ENCODE measurements around the gene FBXL3.

Gene FBXL3

DNA sequence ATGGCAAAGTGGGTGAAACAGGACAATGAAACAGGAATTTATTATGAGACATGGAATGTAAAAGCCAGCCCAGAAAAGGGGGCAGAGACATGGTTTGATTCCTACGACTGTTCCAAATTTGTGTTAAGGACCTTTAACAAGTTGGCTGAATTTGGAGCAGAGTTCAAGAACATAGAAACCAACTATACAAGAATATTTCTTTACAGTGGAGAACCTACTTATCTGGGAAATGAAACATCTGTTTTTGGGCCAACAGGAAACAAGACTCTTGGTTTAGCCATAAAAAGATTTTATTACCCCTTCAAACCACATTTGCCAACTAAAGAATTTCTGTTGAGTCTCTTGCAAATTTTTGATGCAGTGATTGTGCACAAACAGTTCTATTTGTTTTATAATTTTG lies 26.5 kb downstream of the FBXL3 start:
- no peaks in the 10 kb centered on the region for H3K4me1 ChIP-seq
- H3K9ac ChIP-seq, result no peak overlapping the region
- no peaks in the 10 kb centered on the region for H3K36me3 ChIP-seq (ENCODE audit: control insufficient read depth, insufficient read depth, low read length)
- no peak overlapping the region for H3K4me2 ChIP-seq (ENCODE audit: low read length)
- no peak overlapping the region for H2AFZ ChIP-seq
- H3K4me3 ChIP-seq (ENCODE audit: low read depth, low read length), result no peak overlapping the region
- no peak overlapping the region for H3K27ac ChIP-seq
- TF ChIP-seq, protein P1, sequence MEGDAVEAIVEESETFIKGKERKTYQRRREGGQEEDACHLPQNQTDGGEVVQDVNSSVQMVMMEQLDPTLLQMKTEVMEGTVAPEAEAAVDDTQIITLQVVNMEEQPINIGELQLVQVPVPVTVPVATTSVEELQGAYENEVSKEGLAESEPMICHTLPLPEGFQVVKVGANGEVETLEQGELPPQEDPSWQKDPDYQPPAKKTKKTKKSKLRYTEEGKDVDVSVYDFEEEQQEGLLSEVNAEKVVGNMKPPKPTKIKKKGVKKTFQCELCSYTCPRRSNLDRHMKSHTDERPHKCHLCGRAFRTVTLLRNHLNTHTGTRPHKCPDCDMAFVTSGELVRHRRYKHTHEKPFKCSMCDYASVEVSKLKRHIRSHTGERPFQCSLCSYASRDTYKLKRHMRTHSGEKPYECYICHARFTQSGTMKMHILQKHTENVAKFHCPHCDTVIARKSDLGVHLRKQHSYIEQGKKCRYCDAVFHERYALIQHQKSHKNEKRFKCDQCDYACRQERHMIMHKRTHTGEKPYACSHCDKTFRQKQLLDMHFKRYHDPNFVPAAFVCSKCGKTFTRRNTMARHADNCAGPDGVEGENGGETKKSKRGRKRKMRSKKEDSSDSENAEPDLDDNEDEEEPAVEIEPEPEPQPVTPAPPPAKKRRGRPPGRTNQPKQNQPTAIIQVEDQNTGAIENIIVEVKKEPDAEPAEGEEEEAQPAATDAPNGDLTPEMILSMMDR (IDR thresholded peaks at IDR 0.05), result no peak
- H3K79me2 ChIP-seq, result no peaks in the 10 kb centered on the region
- H3K9me3 ChIP-seq (ENCODE audit: control insufficient read depth, low read length), result no peaks in the 10 kb centered on the region
- no peaks in the 10 kb centered on the region for H3K27me3 ChIP-seq (ENCODE audit: control insufficient read depth, insufficient read depth, low read length)

GRCh38 chr13:76994281-76994680 lies 32.7 kb downstream of the FBXL3 start:
- H3K79me2 ChIP-seq, result no peaks in the 10 kb centered on the region
- no peak overlapping the region for H3K27ac ChIP-seq
- no peaks in the 10 kb centered on the region for H3K36me3 ChIP-seq (ENCODE audit: control insufficient read depth, insufficient read depth, low read length)
- H3K9ac ChIP-seq, result no peak overlapping the region
- H3K9me3 ChIP-seq (ENCODE audit: control insufficient read depth, low read length), result no peaks in the 10 kb centered on the region
- no peak overlapping the region for H3K4me3 ChIP-seq (ENCODE audit: low read depth, low read length)
- H2AFZ ChIP-seq, result no peak overlapping the region
- H3K4me1 ChIP-seq, result no peaks in the 10 kb centered on the region
- no peak overlapping the region for H3K4me2 ChIP-seq (ENCODE audit: low read length)
- TF ChIP-seq, protein P1 (IDR thresholded peaks at IDR 0.05), result no peak
- no peaks in the 10 kb centered on the region for H3K27me3 ChIP-seq (ENCODE audit: control insufficient read depth, insufficient read depth, low read length)

GRCh38 chr13:76993473-76993872 lies 33.5 kb downstream of the FBXL3 start:
- Histone ChIP-seq H3K4me1 (no peaks in the 10 kb centered on the region), H3K4me3 (ENCODE audit: low read depth, low read length) (peak overlapping the region; percentile 80), H3K36me3 (ENCODE audit: control insufficient read depth, insufficient read depth, low read length) (no peaks in the 10 kb centered on the region), H3K79me2 (no peaks in the 10 kb centered on the region), H3K4me2 (ENCODE audit: low read length) (peak overlapping the region; percentile 85), H2AFZ (no peak overlapping the region), H3K9me3 (ENCODE audit: control insufficient read depth, low read length) (no peaks in the 10 kb centered on the region), H3K9ac (no peak overlapping the region), H3K27ac (no peak overlapping the region), H3K27me3 (ENCODE audit: control insufficient read depth, insufficient read depth, low read length) (no peaks in the 10 kb centered on the region)
- TF ChIP-seq, protein P1 (IDR thresholded peaks at IDR 0.05), result no peak

- H3K27ac ChIP-seq, result peak overlapping the region; percentile 86
- H3K36me3 ChIP-seq (ENCODE audit: control insufficient read depth, insufficient read depth, low read length), result no peaks in the 10 kb centered on the region
- no peaks in the 10 kb centered on the region for H3K4me1 ChIP-seq
- H3K4me3 ChIP-seq (ENCODE audit: low read depth, low read length), result peak overlapping the region; percentile 80
- no peaks in the 10 kb centered on the region for H3K79me2 ChIP-seq
- TF ChIP-seq, protein P1 (IDR thresholded peaks at IDR 0.05), result no peak
- peak overlapping the region; percentile 87 for H2AFZ ChIP-seq
- H3K27me3 ChIP-seq (ENCODE audit: control insufficient read depth, insufficient read depth, low read length), result no peaks in the 10 kb centered on the region
- H3K4me2 ChIP-seq (ENCODE audit: low read length), result peak overlapping the region; percentile 85
- H3K9ac ChIP-seq, result no peak overlapping the region
- H3K9me3 ChIP-seq (ENCODE audit: control insufficient read depth, low read length), result no peaks in the 10 kb centered on the region
Measured at GRCh38 chr13:76993021-76993420, 33.9 kb downstream of the FBXL3 start.

DNA sequence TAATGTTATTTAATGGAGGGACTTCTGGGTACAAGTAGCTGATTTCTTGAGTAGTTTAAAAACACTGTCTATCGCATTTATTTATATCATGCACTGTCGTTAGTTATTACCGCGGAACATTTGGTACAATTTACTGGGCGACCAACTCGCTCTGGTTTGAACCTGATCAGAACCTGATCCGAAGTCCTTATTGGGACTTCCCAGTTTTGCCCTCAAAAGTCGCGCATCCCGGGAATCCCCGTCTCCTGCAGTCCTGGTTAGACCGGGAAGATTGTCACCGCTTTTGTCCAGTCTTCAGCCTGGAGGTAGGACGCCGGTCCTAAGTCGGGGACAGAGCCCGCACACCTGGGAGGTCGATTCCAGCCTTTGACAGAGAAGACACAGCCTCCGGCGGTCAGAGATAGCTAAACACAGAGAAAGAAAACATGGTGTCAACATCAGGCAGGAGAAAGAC lies 34.4 kb downstream of the FBXL3 start:
- no peaks in the 10 kb centered on the region for H3K27me3 ChIP-seq (ENCODE audit: control insufficient read depth, insufficient read depth, low read length)
- H3K4me2 ChIP-seq (ENCODE audit: low read length), result peak overlapping the region; percentile 85
- H3K36me3 ChIP-seq (ENCODE audit: control insufficient read depth, insufficient read depth, low read length), result no peaks in the 10 kb centered on the region
- no peaks in the 10 kb centered on the region for H3K4me1 ChIP-seq
- H3K9ac ChIP-seq, result peak overlapping the region; percentile 28
- H3K27ac ChIP-seq, result peak overlapping the region; percentile 86
- H3K4me3 ChIP-seq (ENCODE audit: low read depth, low read length), result peak overlapping the region; percentile 80
- H3K9me3 ChIP-seq (ENCODE audit: control insufficient read depth, low read length), result no peaks in the 10 kb centered on the region
- TF ChIP-seq, protein P1 (IDR thresholded peaks at IDR 0.05), result no peak
- peak overlapping the region; percentile 87 for H2AFZ ChIP-seq
- no peaks in the 10 kb centered on the region for H3K79me2 ChIP-seq
